OCI-LY7 (cell line): Measurements from ENCODE around the gene PHKA2.

Experiments used
- EZH2phosphoT487 ChIP-seq: fragments of 200-600 bp; sonication (generic); IDR thresholded peaks from 2 replicates; pipeline ENCODE4 v1.6.1; 2018; ENCODE audit warnings: low read depth, borderline replicate concordance, mild to moderate bottlenecking, mixed run types, antibody characterized with exemption, low read length, moderate library complexity, mixed read lengths
- TF ChIP-seq, protein P1 (sequence below): fragments of 200-600 bp; sonication (generic); conservative IDR thresholded peaks from 2 replicates; pipeline ENCODE4 v1.5.1; 2014; ENCODE audit warnings: mild to moderate bottlenecking, antibody characterized with exemption, low read length, moderate library complexity, mixed read lengths

GRCh38 chrX:18917831-18918230, 66.1 kb downstream of the PHKA2 start:
- TF ChIP-seq, protein P1, sequence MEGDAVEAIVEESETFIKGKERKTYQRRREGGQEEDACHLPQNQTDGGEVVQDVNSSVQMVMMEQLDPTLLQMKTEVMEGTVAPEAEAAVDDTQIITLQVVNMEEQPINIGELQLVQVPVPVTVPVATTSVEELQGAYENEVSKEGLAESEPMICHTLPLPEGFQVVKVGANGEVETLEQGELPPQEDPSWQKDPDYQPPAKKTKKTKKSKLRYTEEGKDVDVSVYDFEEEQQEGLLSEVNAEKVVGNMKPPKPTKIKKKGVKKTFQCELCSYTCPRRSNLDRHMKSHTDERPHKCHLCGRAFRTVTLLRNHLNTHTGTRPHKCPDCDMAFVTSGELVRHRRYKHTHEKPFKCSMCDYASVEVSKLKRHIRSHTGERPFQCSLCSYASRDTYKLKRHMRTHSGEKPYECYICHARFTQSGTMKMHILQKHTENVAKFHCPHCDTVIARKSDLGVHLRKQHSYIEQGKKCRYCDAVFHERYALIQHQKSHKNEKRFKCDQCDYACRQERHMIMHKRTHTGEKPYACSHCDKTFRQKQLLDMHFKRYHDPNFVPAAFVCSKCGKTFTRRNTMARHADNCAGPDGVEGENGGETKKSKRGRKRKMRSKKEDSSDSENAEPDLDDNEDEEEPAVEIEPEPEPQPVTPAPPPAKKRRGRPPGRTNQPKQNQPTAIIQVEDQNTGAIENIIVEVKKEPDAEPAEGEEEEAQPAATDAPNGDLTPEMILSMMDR = no peak
- no peak for TF ChIP-seq EZH2phosphoT487
